ENCODE measurements around the gene COL18A1. TPM values are rescaled to one million over a fixed set of nuclear protein-coding genes. Genes with fewer than 3 reads are reported as not detected.

The COL18A1 gene
- total and polyA plus RNA-seq, 11 donors = 31.7 to 109 (median 59.0) TPM

DNA sequence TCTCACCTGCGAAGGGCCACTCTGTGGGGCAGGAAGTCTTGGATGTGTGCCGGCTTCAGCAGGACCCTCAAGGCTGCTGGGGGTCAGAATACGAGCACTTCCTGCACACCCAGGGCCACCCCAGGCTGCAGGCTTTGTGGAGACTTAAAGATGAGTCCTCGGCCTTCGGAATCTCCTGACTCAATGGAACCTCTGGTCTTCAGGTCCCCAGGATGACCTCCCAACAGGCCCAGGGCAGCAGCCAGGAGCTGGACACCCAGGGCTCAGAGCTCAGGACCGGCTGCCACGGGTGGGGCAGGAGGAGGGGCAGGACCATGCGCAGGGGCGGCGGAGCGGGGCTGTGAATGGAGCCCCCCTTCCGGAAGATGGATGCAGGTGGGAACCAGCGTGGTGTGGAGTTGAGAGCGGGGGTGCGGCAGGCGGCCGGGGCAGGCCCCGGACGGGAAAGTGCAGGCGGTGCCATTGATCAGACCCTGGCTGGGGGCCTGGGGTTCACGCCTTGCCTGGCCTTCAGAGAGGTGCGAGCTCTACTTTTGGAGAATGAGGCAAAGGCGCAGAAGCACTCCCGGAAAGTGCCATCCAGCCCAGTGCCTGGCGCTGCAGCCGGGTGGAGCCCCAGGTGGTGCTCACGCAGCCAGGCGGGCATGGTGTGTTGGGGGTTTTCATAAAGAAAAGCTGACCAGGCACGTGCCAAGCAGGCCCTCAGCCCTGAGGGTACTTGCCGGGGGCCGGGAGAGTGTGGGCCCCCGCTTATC lies 10.4 kb downstream of the COL18A1 start:
- Histone ChIP-seq H3K4me3 (no peak overlapping the region), H3K27me3 (no peaks in the 10 kb centered on the region), H3K27ac (no peak overlapping the region), H3K36me3 (no peaks in the 10 kb centered on the region), H3K9me3 (no peaks in the 10 kb centered on the region), H3K4me1 (peaks cover 0 to 66% (median 24%) of the 10 kb centered on the region in 12 donors)
- intact Hi-C loops (cut with DNase I) = no loop called here
- ATAC-seq = no peak
- peak in 4 of 5 donors; percentile 5 to 55 (median 27) for DNase-seq
- 92 to 95% (median 94%) methylated on average over 30 to 32 of the region's 32 CpGs for WGBS, 4 donors
- TF ChIP-seq, protein P1, sequence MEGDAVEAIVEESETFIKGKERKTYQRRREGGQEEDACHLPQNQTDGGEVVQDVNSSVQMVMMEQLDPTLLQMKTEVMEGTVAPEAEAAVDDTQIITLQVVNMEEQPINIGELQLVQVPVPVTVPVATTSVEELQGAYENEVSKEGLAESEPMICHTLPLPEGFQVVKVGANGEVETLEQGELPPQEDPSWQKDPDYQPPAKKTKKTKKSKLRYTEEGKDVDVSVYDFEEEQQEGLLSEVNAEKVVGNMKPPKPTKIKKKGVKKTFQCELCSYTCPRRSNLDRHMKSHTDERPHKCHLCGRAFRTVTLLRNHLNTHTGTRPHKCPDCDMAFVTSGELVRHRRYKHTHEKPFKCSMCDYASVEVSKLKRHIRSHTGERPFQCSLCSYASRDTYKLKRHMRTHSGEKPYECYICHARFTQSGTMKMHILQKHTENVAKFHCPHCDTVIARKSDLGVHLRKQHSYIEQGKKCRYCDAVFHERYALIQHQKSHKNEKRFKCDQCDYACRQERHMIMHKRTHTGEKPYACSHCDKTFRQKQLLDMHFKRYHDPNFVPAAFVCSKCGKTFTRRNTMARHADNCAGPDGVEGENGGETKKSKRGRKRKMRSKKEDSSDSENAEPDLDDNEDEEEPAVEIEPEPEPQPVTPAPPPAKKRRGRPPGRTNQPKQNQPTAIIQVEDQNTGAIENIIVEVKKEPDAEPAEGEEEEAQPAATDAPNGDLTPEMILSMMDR (IDR thresholded peaks at IDR 0.05) = no peak
- TF ChIP-seq POLR2A (IDR thresholded peaks at IDR 0.05) = no peak

DNA sequence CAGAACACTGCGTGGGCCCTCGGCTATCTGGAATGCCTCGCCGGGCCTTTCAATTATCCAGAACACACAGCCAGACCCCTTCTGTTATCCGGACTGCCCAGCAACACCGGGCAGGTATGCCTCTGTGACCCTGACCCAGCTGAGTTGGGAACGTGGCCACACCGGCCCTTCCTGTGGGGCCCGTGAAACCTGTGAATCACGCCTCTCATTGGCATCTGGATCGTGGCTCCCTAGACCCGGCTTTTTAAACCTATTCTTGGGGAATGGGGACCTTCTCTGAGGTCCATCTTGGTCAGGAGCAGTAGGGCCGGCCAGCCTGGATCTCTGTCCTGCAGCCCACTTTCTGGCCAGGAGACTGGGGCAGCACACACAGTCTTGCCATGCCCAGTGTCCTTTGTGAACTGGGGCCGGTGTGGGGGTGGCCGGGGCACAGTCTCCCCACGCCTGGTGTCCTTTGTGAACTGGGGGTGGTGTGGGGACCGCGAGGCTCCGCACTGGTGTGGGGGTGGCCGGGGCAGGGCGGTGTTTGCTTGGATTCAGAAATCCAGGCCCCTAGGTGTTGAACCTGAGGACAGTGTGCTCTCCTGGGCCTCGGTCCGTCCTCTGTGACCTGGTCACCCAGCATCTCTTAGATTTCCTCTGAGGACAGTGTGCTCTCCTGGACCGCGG lies 11.1 kb downstream of the COL18A1 start:
- no peaks in the 10 kb centered on the region for H3K36me3 ChIP-seq
- H3K27me3 ChIP-seq = no peaks in the 10 kb centered on the region
- no peak overlapping the region for H3K4me3 ChIP-seq
- H3K9me3 ChIP-seq = no peaks in the 10 kb centered on the region
- ATAC-seq = no peak
- no peak overlapping the region for H3K27ac ChIP-seq
- H3K4me1 ChIP-seq = peaks cover 0 to 66% (median 20%) of the 10 kb centered on the region in 12 donors
- peak; percentile 5 to 46 (median 20) for DNase-seq
- TF ChIP-seq, protein P1 (IDR thresholded peaks at IDR 0.05) = no peak
- TF ChIP-seq POLR2A (IDR thresholded peaks at IDR 0.05) = no peak
- intact Hi-C loops (cut with DNase I) = no loop called here
- WGBS, 4 donors = 80 to 88% (median 86%) methylated on average over 17 to 25 of the region's 25 CpGs

DNA sequence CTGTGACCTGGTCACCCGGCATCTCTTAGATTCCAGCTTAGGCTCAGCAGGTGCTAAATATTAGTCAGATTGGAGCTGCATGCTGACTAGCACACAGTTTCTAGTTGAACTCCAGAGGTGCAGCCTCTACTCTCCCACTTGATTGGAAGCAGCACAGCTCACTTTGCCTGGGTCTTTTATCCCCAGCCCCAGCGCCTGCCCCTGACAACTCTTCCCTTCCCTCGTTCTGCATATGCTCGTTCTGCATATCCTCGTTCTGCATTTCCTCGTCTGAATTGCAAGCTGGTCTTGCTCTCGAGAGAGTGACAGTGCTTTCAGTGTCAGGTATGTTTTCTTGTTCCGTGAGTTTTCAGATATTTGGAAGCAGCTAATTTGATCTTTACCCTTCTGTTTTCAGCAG lies 11.7 kb downstream of the COL18A1 start:
- H3K36me3 ChIP-seq = no peaks in the 10 kb centered on the region
- ATAC-seq (no peak), DNase-seq (peak in 1 of 5 donors; percentile 26)
- intact Hi-C loops (cut with DNase I) = no loop called here
- H3K4me3 ChIP-seq = no peak overlapping the region
- no peaks in the 10 kb centered on the region for H3K27me3 ChIP-seq
- H3K27ac ChIP-seq = no peak overlapping the region
- no peaks in the 10 kb centered on the region for H3K9me3 ChIP-seq
- H3K4me1 ChIP-seq = peaks cover 0 to 67% (median 20%) of the 10 kb centered on the region in 12 donors
- TF ChIP-seq, protein P1 (IDR thresholded peaks at IDR 0.05) = no peak
- no peak for TF ChIP-seq POLR2A (IDR thresholded peaks at IDR 0.05)
- WGBS, 4 donors = 74 to 86% (median 82%) methylated on average over 8 of the region's 8 CpGs

DNA sequence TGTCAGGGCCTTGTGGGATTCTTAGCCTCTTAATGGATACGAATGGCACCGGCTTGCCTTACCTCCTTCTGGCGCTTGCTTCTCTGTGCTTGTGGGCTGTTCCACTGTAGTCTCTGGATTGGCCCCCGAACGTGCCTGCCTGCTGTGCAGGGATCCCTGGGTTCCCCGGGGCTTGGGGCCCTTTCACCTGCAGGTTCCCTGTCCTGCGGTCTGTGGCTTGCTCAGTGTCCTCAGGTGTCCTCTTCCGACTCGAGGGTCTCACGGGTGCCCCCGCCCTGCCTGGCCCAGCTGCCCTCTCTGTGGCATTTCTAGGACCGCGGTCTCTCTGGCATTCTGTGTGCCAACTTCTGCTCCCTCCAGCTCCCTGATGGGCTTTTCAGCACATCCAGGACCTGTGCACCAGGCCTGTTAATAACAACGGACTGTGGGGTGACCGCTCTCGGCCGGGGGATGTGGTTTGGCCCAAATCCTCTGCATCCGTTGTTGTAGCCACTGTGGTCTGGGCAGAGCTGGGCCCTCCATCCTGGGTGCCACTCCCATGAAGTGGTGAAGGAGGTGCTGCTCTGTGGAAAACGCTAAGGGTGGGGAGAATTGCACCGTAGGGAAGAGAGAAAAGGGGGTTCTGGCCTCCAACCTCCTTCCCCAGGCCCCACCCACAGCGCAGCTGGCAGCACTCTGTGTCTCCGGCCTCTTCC lies 12.4 kb downstream of the COL18A1 start:
- peak overlapping the region in 3 of 12 donors; percentile 9 to 20 (median 17) for H3K27ac ChIP-seq
- no peaks in the 10 kb centered on the region for H3K27me3 ChIP-seq
- 72 to 84% (median 78%) methylated on average over 21 to 22 of the region's 22 CpGs for WGBS, 4 donors
- intact Hi-C loops (cut with DNase I) = no loop called here
- ATAC-seq (no peak), DNase-seq (peak in 4 of 5 donors; percentile 11 to 29 (median 16))
- no peaks in the 10 kb centered on the region for H3K9me3 ChIP-seq
- H3K4me3 ChIP-seq = no peak overlapping the region
- TF ChIP-seq POLR2A (IDR thresholded peaks at IDR 0.05) = no peak
- TF ChIP-seq, protein P1 (IDR thresholded peaks at IDR 0.05) = no peak
- no peaks in the 10 kb centered on the region for H3K36me3 ChIP-seq
- peaks cover 0 to 60% (median 20%) of the 10 kb centered on the region in 12 donors for H3K4me1 ChIP-seq
